ENCODE results near the gene CNFN.

GRCh38 chr19:42370626-42371175 is 19.4 kb downstream of the CNFN start:
- no peak for TF ChIP-seq CTCF (IDR thresholded peaks at IDR 0.05)
- TF ChIP-seq EZH2 (IDR thresholded peaks at IDR 0.05), result no peak
- no peak for TF ChIP-seq EZH2phosphoT487 (IDR thresholded peaks at IDR 0.05)
